HCT116 (cell line): ENCODE results near the gene GUK1. TPM values are rescaled to one million over a fixed set of nuclear protein-coding genes. Genes with fewer than 3 reads are reported as not detected.

ENCODE experiments used
- ATAC-seq: fragments of 200-7000 bp; cut with Tn5 transposase; 2 replicates; pipeline ENCODE4 v1.9.1; 2020; ENCODE audit warnings: mild to moderate bottlenecking, moderate library complexity
- BruUV-seq: library from RNA; stranded (reverse); fragments of 400-500 nt; replicated peaks from 2 replicates; lab custom pipeline; 2021; lab: Mats Ljungman, UMichigan
- CTCF ChIA-PET: fragments of 300-600 bp; sonication (Branson Sonifier 250); formaldehyde crosslinking; loops from one replicate; lab custom pipeline; 2021; ENCODE audit warnings: antibody characterized with exemption; lab: Charles Lee
- POLR2A ChIA-PET: fragments of 300-600, 350-600 bp; sonication (Branson Sonifier 250); formaldehyde crosslinking; loops from one replicate; lab custom pipeline; 2021; ENCODE audit warnings: antibody characterized with exemption; lab: Charles Lee
- RAD21 ChIA-PET, 2 experiments: fragments of 300-600 bp; sonication (Branson Sonifier 250); formaldehyde crosslinking; loops; one replicate each; lab custom pipeline; 2023; ENCODE audit warnings: low total read pairs in 2 of 2; ENCODE audit not compliant: uncharacterized antibody in 2 of 2, unreplicated experiment in 2 of 2, low non-redundant PET in 1 of 2; lab: Charles Lee
- DNase-seq: peaks from one replicate; pipeline ENCODE4 v3.0.0-alpha.2; 2010; ENCODE audit warnings: low read depth, low spot score
- H2AFZ ChIP-seq: fragments of 200-600 bp; shearing (Covaris generic), sonication (generic); 2 replicates; pipeline ENCODE4 v1.6.1; 2017; ENCODE audit warnings: low read depth, mixed run types, mixed read lengths, antibody characterized with exemption, low read length; ENCODE audit not compliant: poor library complexity, severe bottlenecking
- H3K27ac ChIP-seq: 2 replicates; pipeline ENCODE4 v1.5.1; 2012; ENCODE audit warnings: low read depth, low read length
- H3K27me3 ChIP-seq: fragments of 200-600 bp; sonication (generic); 2 replicates; pipeline ENCODE4 v1.6.1; 2016; ENCODE audit warnings: mixed run types, low read length, mixed read lengths; ENCODE audit not compliant: insufficient read depth
- H3K36me3 ChIP-seq, 2 experiments: fragments of 200-500 bp in 1 of 2; fragments of 200-600 bp in 1 of 2; sonication (Bioruptor generic) in 1 of 2; sonication (generic) in 1 of 2; 2 replicates each; pipeline versions ENCODE4 v1.5.1 to v1.6.1; 2014 to 2016; ENCODE audit warnings: low read length in 2 of 2, inconsistent platforms in 1 of 2, mixed read lengths in 1 of 2, mixed run types in 1 of 2; ENCODE audit not compliant: insufficient read depth in 2 of 2, control insufficient read depth in 1 of 2
- H3K4me1 ChIP-seq, 2 experiments: fragments of 200-600 bp in 1 of 2; sonication (generic) in 1 of 2; 2 replicates each; pipeline versions ENCODE4 v1.5.1 to v1.6.1; 2012 to 2017; ENCODE audit warnings: low read length in 2 of 2, inconsistent platforms in 1 of 2, mild to moderate bottlenecking in 1 of 2, mixed read lengths in 1 of 2, mixed run types in 1 of 2, moderate library complexity in 1 of 2; ENCODE audit not compliant: insufficient read depth in 2 of 2, control insufficient read depth in 1 of 2
- H3K4me2 ChIP-seq: fragments of 200-600 bp; sonication (generic); 2 replicates; pipeline ENCODE4 v1.6.1; 2017; ENCODE audit warnings: mixed run types, low read length, mixed read lengths
- H3K4me3 ChIP-seq, 2 experiments: fragments of 200-600 bp in 1 of 2; sonication (generic) in 1 of 2; replicated peaks in 1 of 2; 2 replicates each; pipeline ENCODE4 v1.5.1; 2011 to 2016; ENCODE audit warnings: low read length in 2 of 2, control low read depth in 1 of 2, low read depth in 1 of 2, mild to moderate bottlenecking in 1 of 2, mixed read lengths in 1 of 2, mixed run types in 1 of 2
- H3K79me2 ChIP-seq: fragments of 200-600 bp; sonication (generic); 2 replicates; pipeline ENCODE4 v1.6.1; 2017; ENCODE audit warnings: mild to moderate bottlenecking, mixed run types, low read length, moderate library complexity, mixed read lengths; ENCODE audit not compliant: insufficient read depth
- H3K9ac ChIP-seq: fragments of 200-600 bp; sonication (generic); 2 replicates; pipeline ENCODE4 v1.6.1; 2016; ENCODE audit warnings: low read length, mixed read lengths
- H3K9me2 ChIP-seq: fragments of 200-600 bp; sonication (generic), shearing (Covaris generic); 2 replicates; pipeline ENCODE4 v1.6.1; 2017; ENCODE audit warnings: mixed run types, mild to moderate bottlenecking, moderate library complexity; ENCODE audit not compliant: insufficient read depth
- H3K9me3 ChIP-seq, 2 experiments: fragments of 200-500 bp in 1 of 2; fragments of 200-600 bp in 1 of 2; sonication (Bioruptor generic) in 1 of 2; sonication (generic) in 1 of 2; 2 replicates each; pipeline ENCODE4 v1.6.1; 2014 to 2017; ENCODE audit warnings: low read length in 2 of 2, mixed read lengths in 2 of 2, inconsistent platforms in 1 of 2, low read depth in 1 of 2, mild to moderate bottlenecking in 1 of 2, mixed run types in 1 of 2, moderate library complexity in 1 of 2; ENCODE audit not compliant: control insufficient read depth in 1 of 2, insufficient read depth in 1 of 2
- H4K20me1 ChIP-seq: fragments of 200-600 bp; sonication (generic), shearing (Covaris generic); 2 replicates; pipeline ENCODE4 v1.6.1; 2017; ENCODE audit warnings: mixed run types, mild to moderate bottlenecking, moderate library complexity; ENCODE audit not compliant: insufficient read depth
- EZH2phosphoT487 ChIP-seq: fragments of 200-600 bp; IDR thresholded peaks from 2 replicates; pipeline ENCODE4 v1.6.1; 2018; ENCODE audit warnings: antibody characterized with exemption, borderline replicate concordance
- YY1 ChIP-seq: IDR thresholded peaks from 2 replicates; pipeline ENCODE4 v1.6.1; 2011; ENCODE audit warnings: low read length, low read depth, moderate library complexity, mild to moderate bottlenecking; ENCODE audit not compliant: insufficient replicate concordance; ENCODE audit errors: extremely low read depth
- ZFX ChIP-seq: fragments of 450-650 bp; IDR thresholded peaks from 2 replicates; pipeline ENCODE4 v1.6.1; 2017
- intact Hi-C: fragments of 100-400 bp; cut with micrococcal nuclease; formaldehyde crosslinking; loops from 2 replicates; pipeline ENCODE4 v1.10.0; 2022
- microRNA-seq: library from miRNA; unstranded; fragments of <30 nt; microRNA quantifications from one replicate; pipeline ENCODE4, GENCODE V29; 2016; ENCODE audit warnings: borderline number of aligned reads
- total RNA-seq: library from RNA; stranded (reverse); gene quantifications from one replicate; pipeline ENCODE4 v1.2.1, GENCODE V29; 2021; ENCODE audit not compliant: unreplicated experiment
- TF ChIP-seq, protein P1 (sequence below): IDR thresholded peaks from 2 replicates; pipeline ENCODE4 v1.6.1; 2012; ENCODE audit warnings: low read depth

Gene GUK1
- total RNA-seq, 1 experiment from 2014 or later = 145 TPM

DNA sequence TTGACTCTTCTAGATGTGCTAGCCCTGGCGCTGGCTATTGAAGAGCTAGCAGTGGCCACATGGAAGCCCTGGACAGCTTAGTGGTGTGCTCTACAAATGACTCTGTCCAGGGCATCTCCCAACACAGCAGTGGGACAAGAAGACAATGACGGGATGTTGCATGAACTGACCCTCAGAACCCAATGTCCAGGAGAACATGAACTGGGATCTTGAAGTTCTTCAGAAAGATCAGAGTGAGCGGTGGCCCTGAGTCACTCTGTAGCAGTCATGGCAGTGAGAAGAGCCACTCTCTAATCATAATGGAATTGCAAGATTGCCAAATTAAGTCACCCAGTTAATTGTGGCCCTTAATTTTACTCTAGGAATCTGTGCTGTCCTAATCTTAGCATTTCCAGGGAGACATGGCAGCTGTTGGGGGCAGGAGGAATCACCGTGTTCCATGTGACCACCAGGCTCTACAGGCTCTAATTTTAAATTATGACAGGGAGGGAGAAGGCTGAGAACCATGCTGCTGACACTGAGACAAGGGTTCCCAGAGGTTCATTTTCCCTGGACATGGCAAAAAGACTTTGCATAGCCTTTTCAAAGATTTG is 57.6 kb downstream of the GUK1 start:
- ChIA-PET POLR2A (no interaction called here), RAD21 (no interaction called here), CTCF (no interaction called here)
- Histone ChIP-seq H3K9me3 (peaks cover 9 to 24% of the 10 kb centered on the region in 2 experiments; a peak in 3 of 4 replicates), H3K4me2 (no peak overlapping the region), H3K4me3 (no peak overlapping the region), H3K27me3 (no peaks in the 10 kb centered on the region), H3K36me3 (no peaks in the 10 kb centered on the region), H3K9ac (no peak overlapping the region), H3K4me1 (no peaks in the 10 kb centered on the region), H2AFZ (no peak overlapping the region), H3K27ac (no peak overlapping the region), H3K79me2 (no peaks in the 10 kb centered on the region), H3K9me2 (no peaks in the 10 kb centered on the region), H4K20me1 (no peaks in the 10 kb centered on the region)
- ATAC-seq (no peak), DNase-seq (no peak)
- BruUV-seq = no TSS peak
- TF ChIP-seq ZFX = no peak
- TF ChIP-seq, protein P1, sequence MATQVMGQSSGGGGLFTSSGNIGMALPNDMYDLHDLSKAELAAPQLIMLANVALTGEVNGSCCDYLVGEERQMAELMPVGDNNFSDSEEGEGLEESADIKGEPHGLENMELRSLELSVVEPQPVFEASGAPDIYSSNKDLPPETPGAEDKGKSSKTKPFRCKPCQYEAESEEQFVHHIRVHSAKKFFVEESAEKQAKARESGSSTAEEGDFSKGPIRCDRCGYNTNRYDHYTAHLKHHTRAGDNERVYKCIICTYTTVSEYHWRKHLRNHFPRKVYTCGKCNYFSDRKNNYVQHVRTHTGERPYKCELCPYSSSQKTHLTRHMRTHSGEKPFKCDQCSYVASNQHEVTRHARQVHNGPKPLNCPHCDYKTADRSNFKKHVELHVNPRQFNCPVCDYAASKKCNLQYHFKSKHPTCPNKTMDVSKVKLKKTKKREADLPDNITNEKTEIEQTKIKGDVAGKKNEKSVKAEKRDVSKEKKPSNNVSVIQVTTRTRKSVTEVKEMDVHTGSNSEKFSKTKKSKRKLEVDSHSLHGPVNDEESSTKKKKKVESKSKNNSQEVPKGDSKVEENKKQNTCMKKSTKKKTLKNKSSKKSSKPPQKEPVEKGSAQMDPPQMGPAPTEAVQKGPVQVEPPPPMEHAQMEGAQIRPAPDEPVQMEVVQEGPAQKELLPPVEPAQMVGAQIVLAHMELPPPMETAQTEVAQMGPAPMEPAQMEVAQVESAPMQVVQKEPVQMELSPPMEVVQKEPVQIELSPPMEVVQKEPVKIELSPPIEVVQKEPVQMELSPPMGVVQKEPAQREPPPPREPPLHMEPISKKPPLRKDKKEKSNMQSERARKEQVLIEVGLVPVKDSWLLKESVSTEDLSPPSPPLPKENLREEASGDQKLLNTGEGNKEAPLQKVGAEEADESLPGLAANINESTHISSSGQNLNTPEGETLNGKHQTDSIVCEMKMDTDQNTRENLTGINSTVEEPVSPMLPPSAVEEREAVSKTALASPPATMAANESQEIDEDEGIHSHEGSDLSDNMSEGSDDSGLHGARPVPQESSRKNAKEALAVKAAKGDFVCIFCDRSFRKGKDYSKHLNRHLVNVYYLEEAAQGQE = no peak
- TF ChIP-seq YY1 = no peak
- TF ChIP-seq EZH2phosphoT487 = no peak
- intact Hi-C loops = no loop called here

Small RNA genes lying within 50 kb of the gene (microRNA-seq; reads per million reads assigned to microRNA genes)
- not detected for gene MIR3620

Other genes starting within 250 kb of the GUK1 start
- gene WNT9A, start 192.3 kb upstream of the GUK1 start, total RNA-seq = 5.6 TPM
- gene WNT3A, start 133.3 kb upstream of the GUK1 start, total RNA-seq = 3.7 TPM
- 394 TPM for gene ARF1, start 57.6 kb upstream of the GUK1 start, total RNA-seq
- 26.1 TPM for gene C1orf35, start 37.0 kb upstream of the GUK1 start, total RNA-seq
- gene MRPL55, start 31.0 kb upstream of the GUK1 start, total RNA-seq = 57.1 TPM
- 0.76 TPM for gene GJC2, start 9.7 kb downstream of the GUK1 start, total RNA-seq
- gene IBA57, start 25.5 kb downstream of the GUK1 start, total RNA-seq = 11.6 TPM
- 16.6 TPM for gene OBSCN, start 67.8 kb downstream of the GUK1 start, total RNA-seq